Transverse colon (tissue), 4 donors: ENCODE measurements around the gene FYB1.

Experiments
- CTCF ChIP-seq, 5 experiments: fragments of 200-600 bp in 3 of 5; fragments of 450-650 bp in 2 of 5; sonication (generic) in 3 of 5; IDR thresholded peaks; 1 replicate in 2 of 5; 2 replicates in 3 of 5; pipeline ENCODE4 v1.5.1; 2016 to 2017; ENCODE audit warnings: antibody characterized with exemption in 5 of 5, inconsistent platforms in 3 of 5, mild to moderate bottlenecking in 2 of 5, moderate library complexity in 1 of 5
- EP300 ChIP-seq: sonication (generic); formaldehyde crosslinking; IDR thresholded peaks from one replicate; pipeline ENCODE4 v1.6.1; 2017; ENCODE audit warnings: antibody characterized with exemption, low read depth
- POLR2A ChIP-seq: fragments of 450-650 bp; IDR thresholded peaks from one replicate; pipeline ENCODE4 v1.6.1; 2016; ENCODE audit warnings: antibody characterized with exemption, mild to moderate bottlenecking, moderate library complexity
- POLR2AphosphoS5 ChIP-seq, 3 donors: sonication (generic); formaldehyde crosslinking; IDR thresholded peaks; one replicate each; pipeline ENCODE4 v1.6.1; 2016; ENCODE audit warnings: antibody characterized with exemption in 3 of 3

- TF ChIP-seq CTCF (IDR thresholded peaks at IDR 0.05) (no peak), POLR2A (no peak), POLR2AphosphoS5 (IDR thresholded peaks at IDR 0.05) (no peak), EP300 (no peak)
These were observed 10.9 kb downstream of the FYB1 start for GRCh38 chr5:39208471-39208870.
